Upper lobe of right lung (tissue), 1 donor: Measurements from ENCODE around the gene CD58. TPM values are rescaled to one million over a fixed set of nuclear protein-coding genes. Genes with fewer than 3 reads are reported as not detected.
"Not testable (repeated sequence)": the region's sequence is repeated elsewhere in the genome, so short reads cannot be mapped to it uniquely, and the experiment has no call there.

Experiments used
- ATAC-seq: fragments of 200-7000 bp; cut with Tn5 transposase; one replicate; pipeline ENCODE4 v1.9.1; 2020; ENCODE audit warnings: mild to moderate bottlenecking, moderate library complexity
- DNase-seq: peaks from one replicate; pipeline ENCODE4 v3.0.0-alpha.2; 2020
- H3K27ac ChIP-seq: fragments of 200-600 bp; one replicate; pipeline ENCODE4 v1.8.0; 2022
- H3K27me3 ChIP-seq: fragments of 200-600 bp; one replicate; pipeline ENCODE4 v1.8.0; 2022; ENCODE audit warnings: mild to moderate bottlenecking
- H3K36me3 ChIP-seq: fragments of 200-600 bp; one replicate; pipeline ENCODE4 v1.8.0; 2022
- H3K4me1 ChIP-seq: fragments of 200-600 bp; one replicate; pipeline ENCODE4 v1.8.0; 2022
- H3K4me3 ChIP-seq: fragments of 200-600 bp; one replicate; pipeline ENCODE4 v1.8.0; 2022; ENCODE audit warnings: mild to moderate bottlenecking
- H3K9me3 ChIP-seq: fragments of 200-600 bp; one replicate; pipeline ENCODE4 v1.8.0; 2022
- intact Hi-C: fragments of 100-400 bp; cut with DNase I; formaldehyde crosslinking; loops from one replicate; pipeline ENCODE4 v1.11.0; 2022
- total RNA-seq: library from RNA; stranded (reverse); fragmentation: NEBNext Ultra II Directional; extraction: Animal tissue kit (Norgen Biotek cat#: 25700); gene quantifications from one replicate; pipeline ENCODE4 v1.2.1, GENCODE V29; 2021
- TF ChIP-seq, protein P1 (sequence below): fragments of 200-600 bp; IDR thresholded peaks from one replicate; pipeline ENCODE4 v1.8.0; 2022; ENCODE audit warnings: antibody characterized with exemption
- donor health status: DM: no; HTN: yes; CAD: no; lungs with severe emphysema.

Gene CD58
- total RNA-seq, 1 donor from 2014 or later, result 33.2 TPM

DNA sequence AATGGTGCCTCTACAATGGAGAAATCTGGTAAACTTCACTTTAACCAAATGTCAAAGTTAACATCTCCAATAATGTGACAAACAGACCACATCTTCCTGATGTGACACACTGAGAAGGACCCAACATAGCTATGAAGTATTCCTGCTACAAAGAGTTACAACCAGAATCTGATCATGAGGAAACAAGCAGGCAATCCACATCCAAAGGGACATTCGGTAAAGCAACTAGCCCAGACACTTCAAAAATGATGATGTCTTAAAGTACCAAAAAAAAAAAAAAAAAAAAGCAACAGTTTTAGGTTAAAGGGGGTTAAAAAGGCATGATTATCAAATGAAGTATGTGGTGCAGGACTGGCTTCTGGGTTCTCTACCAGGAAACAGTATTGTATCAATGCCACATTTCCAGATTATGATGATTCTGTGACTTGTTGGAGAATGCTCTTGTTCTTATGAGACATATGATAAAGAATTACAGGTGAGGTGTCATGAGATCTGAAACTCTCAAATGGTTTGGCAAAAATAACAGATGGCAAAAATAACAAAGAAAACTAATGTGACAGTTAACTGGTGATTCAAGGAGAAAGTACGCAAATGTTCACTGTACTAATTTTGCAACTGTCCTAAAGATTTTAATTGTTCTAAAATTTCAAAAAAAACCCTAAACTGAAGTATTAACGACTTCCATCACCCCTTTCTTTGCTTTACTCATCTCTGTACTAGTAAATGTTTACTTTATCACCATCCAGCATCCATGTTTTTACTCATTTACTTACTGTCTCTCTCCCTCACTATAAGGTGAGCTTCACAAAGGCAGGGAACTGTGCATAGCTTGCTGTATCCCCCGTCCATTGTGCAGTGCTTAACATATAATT is 2.8 kb downstream of the CD58 start:
- Histone ChIP-seq H3K27me3 (no peaks in the 10 kb centered on the region), H3K4me1 (peaks cover 29% of the 10 kb centered on the region), H3K27ac (no peak overlapping the region), H3K9me3 (no peaks in the 10 kb centered on the region), H3K4me3 (no peak overlapping the region), H3K36me3 (no peaks in the 10 kb centered on the region)
- no peak for DNase-seq
- intact Hi-C loops, result no loop called here
- no peak for ATAC-seq
- TF ChIP-seq, protein P1, sequence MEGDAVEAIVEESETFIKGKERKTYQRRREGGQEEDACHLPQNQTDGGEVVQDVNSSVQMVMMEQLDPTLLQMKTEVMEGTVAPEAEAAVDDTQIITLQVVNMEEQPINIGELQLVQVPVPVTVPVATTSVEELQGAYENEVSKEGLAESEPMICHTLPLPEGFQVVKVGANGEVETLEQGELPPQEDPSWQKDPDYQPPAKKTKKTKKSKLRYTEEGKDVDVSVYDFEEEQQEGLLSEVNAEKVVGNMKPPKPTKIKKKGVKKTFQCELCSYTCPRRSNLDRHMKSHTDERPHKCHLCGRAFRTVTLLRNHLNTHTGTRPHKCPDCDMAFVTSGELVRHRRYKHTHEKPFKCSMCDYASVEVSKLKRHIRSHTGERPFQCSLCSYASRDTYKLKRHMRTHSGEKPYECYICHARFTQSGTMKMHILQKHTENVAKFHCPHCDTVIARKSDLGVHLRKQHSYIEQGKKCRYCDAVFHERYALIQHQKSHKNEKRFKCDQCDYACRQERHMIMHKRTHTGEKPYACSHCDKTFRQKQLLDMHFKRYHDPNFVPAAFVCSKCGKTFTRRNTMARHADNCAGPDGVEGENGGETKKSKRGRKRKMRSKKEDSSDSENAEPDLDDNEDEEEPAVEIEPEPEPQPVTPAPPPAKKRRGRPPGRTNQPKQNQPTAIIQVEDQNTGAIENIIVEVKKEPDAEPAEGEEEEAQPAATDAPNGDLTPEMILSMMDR, result no peak

DNA sequence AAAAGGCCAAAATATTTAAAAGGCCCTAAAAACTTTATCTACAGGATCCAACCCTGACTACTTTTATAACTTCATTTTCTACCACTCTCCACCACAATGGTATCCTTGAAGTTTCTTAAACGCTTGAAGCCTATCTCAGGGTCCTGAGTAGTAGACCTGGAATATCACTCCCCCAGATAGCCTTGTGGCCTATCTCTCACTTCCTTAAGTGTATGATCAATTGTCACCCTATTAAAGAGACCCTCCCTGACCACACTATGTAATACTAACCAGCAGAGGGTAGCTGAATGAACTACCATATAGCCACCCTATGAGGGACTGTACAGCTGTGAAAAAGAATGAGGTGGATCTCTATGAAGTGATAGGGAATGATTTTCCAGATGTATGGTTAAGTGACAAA is 5.6 kb downstream of the CD58 start:
- Histone ChIP-seq H3K27me3 (no peaks in the 10 kb centered on the region), H3K9me3 (no peaks in the 10 kb centered on the region), H3K36me3 (no peaks in the 10 kb centered on the region), H3K27ac (no peak overlapping the region), H3K4me1 (peaks cover 22% of the 10 kb centered on the region), H3K4me3 (no peak overlapping the region)
- TF ChIP-seq, protein P1, result no peak
- no peak for ATAC-seq
- no peak for DNase-seq
- intact Hi-C loops, result no loop called here

DNA sequence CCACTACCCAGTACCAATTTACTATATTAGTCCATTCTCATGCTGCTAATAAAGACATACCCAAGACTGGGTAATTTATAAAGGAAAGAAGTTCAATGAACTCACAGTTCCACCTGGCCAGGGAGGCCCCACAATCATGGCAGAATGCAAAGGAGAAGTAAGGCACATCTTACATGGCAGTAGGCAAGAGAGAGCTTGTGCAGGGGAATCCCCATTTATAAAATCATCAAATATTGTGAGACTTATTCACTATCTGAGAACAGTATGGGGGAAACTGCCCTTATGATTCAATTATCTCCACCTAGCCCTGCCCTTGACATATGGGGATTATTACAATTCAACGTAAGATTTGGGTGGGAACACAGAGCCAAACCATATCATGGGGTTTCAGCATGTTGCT is 6.4 kb downstream of the CD58 start:
- H3K4me1 ChIP-seq, result peaks cover 18% of the 10 kb centered on the region
- intact Hi-C loops, result no loop called here
- no peak for ATAC-seq

DNA sequence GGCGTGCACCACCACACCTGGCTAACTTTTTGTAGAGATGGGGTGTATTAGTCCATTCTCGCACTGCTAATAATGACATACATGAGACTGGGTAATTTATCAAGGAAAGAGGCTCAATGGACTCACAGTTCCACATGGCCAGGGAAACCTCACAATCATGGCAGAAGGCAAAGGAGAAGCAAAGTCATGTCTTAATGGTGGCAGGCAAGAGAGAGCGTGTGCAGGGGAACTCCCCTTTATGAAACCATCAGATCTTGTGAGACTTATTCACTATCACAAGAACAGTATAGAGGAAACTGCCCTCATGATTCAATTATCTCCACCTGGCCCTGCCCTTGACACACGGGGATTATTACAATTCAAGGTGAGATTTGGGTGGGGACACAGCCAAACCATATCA is 8.4 kb downstream of the CD58 start:
- H3K36me3 ChIP-seq, H3K4me1 ChIP-seq, intact Hi-C loops, ATAC-seq, DNase-seq, H3K27ac ChIP-seq, H3K27me3 ChIP-seq, H3K9me3 ChIP-seq, H3K4me3 ChIP-seq: not testable (repeated sequence)

More for the DNA sequence above, 6.4 kb downstream of the CD58 start:
- no peak overlapping the region for H3K4me3 ChIP-seq
- H3K9me3 ChIP-seq, result no peaks in the 10 kb centered on the region
- DNase-seq, result no peak
- no peak overlapping the region for H3K27ac ChIP-seq
- H3K36me3 ChIP-seq, result no peaks in the 10 kb centered on the region
- no peaks in the 10 kb centered on the region for H3K27me3 ChIP-seq
- TF ChIP-seq, protein P1, result no peak

DNA sequence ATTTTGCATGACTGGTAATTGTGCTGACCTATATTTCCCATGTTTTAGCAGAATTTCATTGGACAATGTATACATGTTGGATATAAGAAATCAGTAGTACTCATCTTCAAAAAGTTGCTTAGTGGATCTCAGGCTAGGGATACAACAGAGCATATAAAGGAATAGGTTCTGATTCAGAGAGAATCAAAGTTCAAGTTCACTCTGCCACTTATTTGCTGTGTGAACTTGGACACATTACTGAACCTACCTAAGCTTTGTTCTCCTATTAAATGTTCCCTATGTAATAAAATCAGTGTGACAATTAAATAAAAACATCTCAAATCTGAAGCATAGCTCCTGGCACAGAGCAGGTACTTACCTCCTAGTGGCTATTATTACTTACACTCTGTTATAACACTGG is 9.3 kb downstream of the CD58 start:
- DNase-seq (no peak), ATAC-seq (no peak)
- TF ChIP-seq, protein P1, result no peak
- peaks cover 10% of the 10 kb centered on the region for H3K4me1 ChIP-seq
- H3K27me3 ChIP-seq, result no peaks in the 10 kb centered on the region
- no peak overlapping the region for H3K27ac ChIP-seq
- H3K4me3 ChIP-seq, result no peak overlapping the region
- no peaks in the 10 kb centered on the region for H3K36me3 ChIP-seq
- no peaks in the 10 kb centered on the region for H3K9me3 ChIP-seq
- intact Hi-C loops, result no loop called here

DNA sequence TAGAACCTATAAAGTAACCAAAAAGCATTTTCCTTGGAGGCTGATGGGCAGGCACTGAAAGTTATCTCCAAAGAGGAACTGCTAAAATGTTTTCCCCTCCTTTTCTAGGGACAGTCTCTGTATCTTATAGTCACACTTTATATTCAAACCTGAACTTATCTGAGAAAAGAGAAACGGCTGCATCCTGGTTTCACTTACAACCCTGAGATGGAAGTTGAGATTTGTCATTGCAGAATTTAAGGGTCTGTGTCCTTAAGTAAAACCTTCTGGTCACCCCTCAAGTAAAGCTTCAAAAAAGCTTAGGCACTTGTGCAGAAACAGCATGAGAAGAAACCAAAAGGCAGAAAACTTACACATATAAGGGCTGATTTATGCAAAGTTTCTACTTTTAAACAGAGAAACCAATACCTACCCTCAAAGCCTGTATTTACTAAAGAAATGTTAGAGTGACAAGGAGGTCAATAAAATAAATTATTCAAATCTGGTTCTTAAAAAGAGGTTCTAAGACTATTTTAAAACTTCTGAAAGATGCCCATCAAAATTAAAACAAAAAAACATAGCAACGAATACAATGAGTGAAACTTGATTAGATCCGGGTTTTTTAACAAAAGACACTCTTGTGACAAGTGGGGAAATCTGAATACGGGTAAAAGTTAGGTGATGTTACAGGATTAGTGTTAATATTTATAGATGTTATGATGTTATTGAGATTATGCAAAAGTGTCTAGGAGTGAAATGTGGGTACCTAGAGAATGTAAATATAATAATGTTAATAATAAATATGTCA is 9.9 kb downstream of the CD58 start:
- no peak overlapping the region for H3K27ac ChIP-seq
- no peaks in the 10 kb centered on the region for H3K27me3 ChIP-seq
- intact Hi-C loops, result no loop called here
- H3K36me3 ChIP-seq, result no peaks in the 10 kb centered on the region
- no peak overlapping the region for H3K4me3 ChIP-seq
- no peaks in the 10 kb centered on the region for H3K9me3 ChIP-seq
- TF ChIP-seq, protein P1, result no peak
- H3K4me1 ChIP-seq, result peaks cover 14% of the 10 kb centered on the region
- ATAC-seq (no peak), DNase-seq (no peak)
